Measurements from ENCODE around the gene EFEMP2.

The EFEMP2 gene

GRCh38 chr11:65866509-65867283, 5.9 kb downstream of the EFEMP2 start:
- in situ Hi-C loops (cut with MboI; ENCODE audit: low sequenced_read_pairs), result no loop called here

- in situ Hi-C loops (cut with MboI; ENCODE audit: low sequenced_read_pairs), result no loop called here
Measured at GRCh38 chr11:65865550-65866172, 6.9 kb downstream of the EFEMP2 start.

- in situ Hi-C loops (cut with MboI; ENCODE audit: low sequenced_read_pairs), result no loop called here
Measured at GRCh38 chr11:65864706-65865471, 7.7 kb downstream of the EFEMP2 start.

GRCh38 chr11:65863889-65864705, 8.5 kb downstream of the EFEMP2 start:
- in situ Hi-C loops (cut with MboI; ENCODE audit: low sequenced_read_pairs), result no loop called here

GRCh38 chr11:65862941-65863888, 9.4 kb downstream of the EFEMP2 start:
- in situ Hi-C loops (cut with MboI; ENCODE audit: low sequenced_read_pairs), result no loop called here

- in situ Hi-C loops (cut with MboI; ENCODE audit: low sequenced_read_pairs), result no loop called here
Measured at GRCh38 chr11:65862191-65862735, 10.3 kb downstream of the EFEMP2 start.

- in situ Hi-C loops (cut with MboI; ENCODE audit: low sequenced_read_pairs), result no loop called here
Measured at GRCh38 chr11:65861533-65862183, 10.9 kb downstream of the EFEMP2 start.

GRCh38 chr11:65861165-65861505, 11.5 kb downstream of the EFEMP2 start:
- in situ Hi-C loops (cut with MboI; ENCODE audit: low sequenced_read_pairs), result no loop called here

- in situ Hi-C loops (cut with MboI; ENCODE audit: low sequenced_read_pairs), result no loop called here
Measured at GRCh38 chr11:65860278-65861164, 12.1 kb downstream of the EFEMP2 start, which contains the start of gene MUS81. MUS81 (plus strand) TSS chr11:65860433; CDS start chr11:65860754, 321 bp downstream.

GRCh38 chr11:65859812-65860277, 12.8 kb downstream of the EFEMP2 start:
- in situ Hi-C loops (cut with MboI; ENCODE audit: low sequenced_read_pairs), result no loop called here

GRCh38 chr11:65859095-65859811, 13.3 kb downstream of the EFEMP2 start:
- in situ Hi-C loops (cut with MboI; ENCODE audit: low sequenced_read_pairs), result no loop called here

- in situ Hi-C loops (cut with MboI; ENCODE audit: low sequenced_read_pairs), result no loop called here
Measured at GRCh38 chr11:65858681-65859087, 13.9 kb downstream of the EFEMP2 start.

- in situ Hi-C loops (cut with MboI; ENCODE audit: low sequenced_read_pairs), result no loop called here
Measured at GRCh38 chr11:65857853-65858680, 14.5 kb downstream of the EFEMP2 start, which contains the start of gene CFL1. CFL1 (minus strand) TSS chr11:65858180; CDS start chr11:65858099, 81 bp downstream.

- in situ Hi-C loops (cut with MboI; ENCODE audit: low sequenced_read_pairs), result no loop called here
Measured at GRCh38 chr11:65857500-65857852, 15.1 kb downstream of the EFEMP2 start.

- in situ Hi-C loops (cut with MboI; ENCODE audit: low sequenced_read_pairs), result no loop called here
Measured at GRCh38 chr11:65856689-65857499, 15.7 kb downstream of the EFEMP2 start.

Measured in hTERT RPE-1 (cell line).